Ovary (tissue), 9 donors: ENCODE measurements around the gene TBX3. TPM values are rescaled to one million over a fixed set of nuclear protein-coding genes. Genes with fewer than 3 reads are reported as not detected.

ENCODE experiments used
- DNase-seq, 5 donors: peaks; one replicate each; pipeline ENCODE4 v3.0.0-alpha.2; 2019 to 2020
- H3K27ac ChIP-seq, 2 donors: fragments of 200-600 bp; one replicate each; pipeline versions ENCODE4 v1.5.1 to v1.8.0; 2019 to 2022
- H3K27me3 ChIP-seq: fragments of 200-600 bp; one replicate; pipeline ENCODE4 v1.8.0; 2022
- H3K36me3 ChIP-seq: fragments of 200-600 bp; sonication (generic); one replicate; pipeline ENCODE4 v1.5.1; 2019
- H3K4me1 ChIP-seq: one replicate; pipeline ENCODE4 v1.8.1; 2013; ENCODE audit warnings: mild to moderate bottlenecking, moderate library complexity; ENCODE audit not compliant: insufficient read depth
- H3K4me3 ChIP-seq: fragments of 200-600 bp; sonication (generic); one replicate; pipeline ENCODE4 v1.5.1; 2017
- H3K9me3 ChIP-seq, 2 donors: fragments of 200-600 bp in 1 of 2; sonication (generic) in 1 of 2; one replicate each; pipeline versions ENCODE4 v1.5.1 to v1.8.1; 2013 to 2019; ENCODE audit warnings: mild to moderate bottlenecking in 1 of 2, moderate library complexity in 1 of 2
- CTCF ChIP-seq, 3 donors: fragments of 450-650 bp in 2 of 3; fragments of 200-600 bp in 1 of 3; IDR thresholded peaks; one replicate each; pipeline versions ENCODE4 v1.5.1 to v1.8.0; 2016 to 2022; ENCODE audit warnings: antibody characterized with exemption in 3 of 3, mild to moderate bottlenecking in 1 of 3
- EP300 ChIP-seq: sonication (generic); formaldehyde crosslinking; IDR thresholded peaks from one replicate; pipeline ENCODE4 v1.6.1; 2017; ENCODE audit warnings: antibody characterized with exemption
- POLR2A ChIP-seq: fragments of 450-650 bp; IDR thresholded peaks from one replicate; pipeline ENCODE4 v1.6.1; 2017; ENCODE audit warnings: antibody characterized with exemption, mild to moderate bottlenecking, moderate library complexity
- WGBS, 3 donors: extraction: QIAGEN DNeasy Blood & Tissue Kit in 1 of 3; methylation state at CpG; one replicate each; pipeline versions ENCODE4 v1.1.5 to v1.1.7; 2013 to 2017; 5-methylcytosine and 5-hydroxymethylcytosine counted together
- intact Hi-C, 4 donors: fragments of 100-400 bp; cut with DNase I; formaldehyde crosslinking; loops; one replicate each; pipeline versions ENCODE4 v1.11.0 to v1.15.1; 2022 to 2023
- polyA plus RNA-seq, 2 donors: library from polyadenylated mRNA; stranded (reverse); fragments of 200-250 nt in 1 of 2; fragments of 350-450 nt in 1 of 2; fragmentation: Illumina TruSeq in 1 of 2; extraction: RNeasy Lipid Tissue Mini Kit (QIAGEN cat#74804) in 1 of 2; gene quantifications; one replicate each; pipeline ENCODE4 v1.2.3, GENCODE V29; 2013 to 2014
- total RNA-seq, 7 donors: library from RNA; depleted of rRNA in 2 of 7; stranded (reverse); fragments of >200 nt in 2 of 7; fragmentation: NEBNext Ultra II Directional in 3 of 7; extraction: Animal tissue kit (Norgen Biotek cat#: 25700) in 3 of 7; gene quantifications; one replicate each; pipeline versions ENCODE4 v1.1.0 to v1.2.4, GENCODE V29; 2016 to 2023
- donor health status: DM: no; HTN: no; CAD: no; lungs with moderate emphysema.
- donor health status: DM: no; HTN: no; CAD: no.
- donor health status: Bipolar disorder and iron deficiency.
- donor health status: DM: yes; HTN: yes; CAD: no.
- donor health status: DM: no; HTN: no; CAD: no.
- donor health status: DM: yes; HTN: yes; CAD: no.

The TBX3 gene
- total and polyA plus RNA-seq, 9 donors = 25.4 to 106 (median 61.2) TPM

- H3K4me3 ChIP-seq = no peak overlapping the region
- DNase-seq = peak in 2 of 5 donors; percentile 32 to 57
- intact Hi-C loops = loop anchor here in 1 of 4 donors (10.0 kb wide), 1 partner anchor 107 kb away; no protein-coding TSS in a partner anchor
- no peaks in the 10 kb centered on the region for H3K27me3 ChIP-seq
- 8 to 12% (median 8%) methylated on average over 55 of the region's 55 CpGs for WGBS, 3 donors
- TF ChIP-seq EP300 (no peak), POLR2A (no peak), CTCF (IDR thresholded peaks at IDR 0.05) (no peak)
- H3K27ac ChIP-seq = no peak overlapping the region
- peaks cover 2% of the 10 kb centered on the region for H3K4me1 ChIP-seq
- H3K36me3 ChIP-seq = no peaks in the 10 kb centered on the region
- H3K9me3 ChIP-seq = no peaks in the 10 kb centered on the region
These were observed 14.0 kb upstream of the TBX3 start for GRCh38 chr12:114697741-114698565.

- Histone ChIP-seq H3K36me3 (no peaks in the 10 kb centered on the region), H3K4me1 (peaks cover 2% of the 10 kb centered on the region), H3K9me3 (no peaks in the 10 kb centered on the region), H3K4me3 (no peak overlapping the region), H3K27me3 (no peaks in the 10 kb centered on the region), H3K27ac (no peak overlapping the region)
- DNase-seq = no peak
- intact Hi-C loops = loop anchor here in 1 of 4 donors (10.0 kb wide), 1 partner anchor 108 kb away; no protein-coding TSS in a partner anchor
- TF ChIP-seq CTCF (IDR thresholded peaks at IDR 0.05) = no peak
- no peak for TF ChIP-seq POLR2A
- no peak for TF ChIP-seq EP300
- WGBS, 3 donors = 19 to 42% (median 22%) methylated on average over 23 of the region's 23 CpGs
These were observed 13.3 kb upstream of the TBX3 start for GRCh38 chr12:114697243-114697716.

GRCh38 chr12:114696443-114697242 is 12.7 kb upstream of the TBX3 start:
- no peak for DNase-seq
- Histone ChIP-seq H3K4me3 (no peak overlapping the region), H3K4me1 (peaks cover 2% of the 10 kb centered on the region), H3K27me3 (no peaks in the 10 kb centered on the region), H3K9me3 (no peaks in the 10 kb centered on the region), H3K36me3 (no peaks in the 10 kb centered on the region), H3K27ac (no peak overlapping the region)
- 45 to 58% (median 47%) methylated on average over 34 of the region's 34 CpGs for WGBS, 3 donors
- TF ChIP-seq EP300 (no peak), CTCF (IDR thresholded peaks at IDR 0.05) (no peak), POLR2A (no peak)
- intact Hi-C loops = loop anchor here in 1 of 4 donors (10.0 kb wide), 1 partner anchor 108 kb away; no protein-coding TSS in a partner anchor

GRCh38 chr12:114695305-114695592 is 11.3 kb upstream of the TBX3 start:
- no peaks in the 10 kb centered on the region for H3K27me3 ChIP-seq
- no peak overlapping the region for H3K4me3 ChIP-seq
- no peaks in the 10 kb centered on the region for H3K9me3 ChIP-seq
- H3K4me1 ChIP-seq = peaks cover 2% of the 10 kb centered on the region
- DNase-seq = no peak
- no peaks in the 10 kb centered on the region for H3K36me3 ChIP-seq
- intact Hi-C loops = loop anchor here in 1 of 4 donors (10.0 kb wide), 1 partner anchor 110 kb away; no protein-coding TSS in a partner anchor
- 90 to 99% (median 96%) methylated on average over 3 of the region's 3 CpGs for WGBS, 3 donors
- H3K27ac ChIP-seq = no peak overlapping the region
- TF ChIP-seq EP300 (no peak), POLR2A (no peak), CTCF (IDR thresholded peaks at IDR 0.05) (no peak)
